ENCODE results near the gene GP9.

GRCh38 chr3:129059311-129059958 is 1.1 kb upstream of the GP9 start:
- no peak for TF ChIP-seq POLR2AphosphoS5 (IDR thresholded peaks at IDR 0.05)
- no peak for TF ChIP-seq CTCF (IDR thresholded peaks at IDR 0.05)
